SK-N-SH (cell line): ENCODE results near the gene SPI1. TPM values are rescaled to one million over a fixed set of nuclear protein-coding genes. Genes with fewer than 3 reads are reported as not detected.

ENCODE experiments used
- CTCF ChIA-PET: fragments of 300-600, 350-600 bp; formaldehyde crosslinking; extraction: SDS; loops from one replicate; lab custom pipeline; 2021; lab: Yijun Ruan, JAX
- POLR2A ChIA-PET: fragments of 350-600 bp; sonication (Branson Sonifier 250); formaldehyde crosslinking; extraction: SDS; loops from one replicate; lab custom pipeline; 2020; ENCODE audit warnings: antibody characterized with exemption, inconsistent platforms; lab: Yijun Ruan, JAX
- DNase-seq: peaks from one replicate; pipeline ENCODE4 v3.0.0; 2012
- H2AFZ ChIP-seq: fragments of 200-600 bp; sonication (generic); 2 replicates; pipeline ENCODE4 v1.8.1; 2016; ENCODE audit warnings: antibody characterized with exemption, mild to moderate bottlenecking, low read depth
- H3F3A ChIP-seq: fragments of 200-600 bp; sonication (generic); replicated peaks from 2 replicates; pipeline ENCODE3; 2016; ENCODE audit warnings: antibody characterized with exemption, mild to moderate bottlenecking; ENCODE audit not compliant: insufficient read depth
- H3K27ac ChIP-seq, 2 experiments: fragments of 200-500 bp in 1 of 2; fragments of 200-600 bp in 1 of 2; sonication (Bioruptor generic) in 1 of 2; sonication (generic), shearing (Covaris generic) in 1 of 2; 2 replicates each; pipeline versions ENCODE4 v1.5.1 to v1.6.1; 2014 to 2016; ENCODE audit warnings: low read depth in 2 of 2, inconsistent platforms in 1 of 2, low read length in 1 of 2, mild to moderate bottlenecking in 1 of 2, mixed read lengths in 1 of 2
- H3K27me3 ChIP-seq: fragments of 200-600 bp; sonication (generic), shearing (Covaris generic); 2 replicates; pipeline ENCODE4 v1.6.1; 2016; ENCODE audit warnings: mixed run types; ENCODE audit not compliant: insufficient read depth
- H3K36me3 ChIP-seq, 2 experiments: fragments of 200-500 bp in 1 of 2; fragments of 200-600 bp in 1 of 2; sonication (Bioruptor generic) in 1 of 2; sonication (generic) in 1 of 2; replicated peaks in 1 of 2; 2 replicates each; pipeline versions ENCODE3 to v1.5.1; 2014 to 2016; ENCODE audit warnings: low read length in 1 of 2, mild to moderate bottlenecking in 1 of 2; ENCODE audit not compliant: insufficient read depth in 2 of 2, control insufficient read depth in 1 of 2
- H3K4me1 ChIP-seq, 2 experiments: fragments of 200-500 bp in 1 of 2; fragments of 200-600 bp in 1 of 2; sonication (Bioruptor generic) in 1 of 2; sonication (generic), shearing (Covaris generic) in 1 of 2; 2 replicates each; pipeline versions ENCODE4 v1.5.1 to v1.6.1; 2014 to 2016; ENCODE audit warnings: low read depth in 1 of 2, low read length in 1 of 2, mixed run types in 1 of 2; ENCODE audit not compliant: insufficient read depth in 2 of 2, control insufficient read depth in 1 of 2
- H3K4me2 ChIP-seq: fragments of 200-600 bp; sonication (generic), shearing (Covaris generic); 2 replicates; pipeline ENCODE4 v1.6.1; 2017; ENCODE audit warnings: mixed run types
- H3K4me3 ChIP-seq, 2 experiments: fragments of 200-500 bp in 1 of 2; fragments of 200-600 bp in 1 of 2; sonication (Bioruptor generic) in 1 of 2; sonication (generic), shearing (Covaris generic) in 1 of 2; 2 replicates each; pipeline versions ENCODE4 v1.5.1 to v1.8.1; 2014 to 2016; ENCODE audit warnings: low read depth in 2 of 2, inconsistent platforms in 1 of 2, low read length in 1 of 2, mild to moderate bottlenecking in 1 of 2, mixed read lengths in 1 of 2, moderate library complexity in 1 of 2
- H3K79me2 ChIP-seq: fragments of 200-600 bp; sonication (generic); 2 replicates; pipeline ENCODE4 v1.8.1; 2017; ENCODE audit warnings: mild to moderate bottlenecking; ENCODE audit not compliant: insufficient read depth
- H3K9ac ChIP-seq: fragments of 200-600 bp; sonication (generic); 2 replicates; pipeline ENCODE4 v1.6.1; 2017; ENCODE audit warnings: mixed run types
- H3K9me2 ChIP-seq: fragments of 200-600 bp; sonication (generic); 2 replicates; pipeline ENCODE4 v1.6.1; 2017; ENCODE audit warnings: mixed run types
- H3K9me3 ChIP-seq: fragments of 200-600 bp; sonication (generic); 2 replicates; pipeline ENCODE4 v1.6.1; 2017; ENCODE audit warnings: mixed run types, mild to moderate bottlenecking, moderate library complexity
- H4K20me1 ChIP-seq: fragments of 200-600 bp; sonication (generic); 2 replicates; pipeline ENCODE4 v1.6.1; 2017; ENCODE audit warnings: mild to moderate bottlenecking, mixed run types; ENCODE audit not compliant: insufficient read depth
- CHD2 ChIP-seq: fragments of 150-350 bp; IDR thresholded peaks from 2 replicates; pipeline ENCODE4 v1.6.1; 2018; ENCODE audit warnings: low read length; ENCODE audit not compliant: partially characterized antibody
- ELF1 ChIP-seq: IDR thresholded peaks from 2 replicates; pipeline ENCODE4 v1.4.0; 2012
- EZH2phosphoT487 ChIP-seq: fragments of 200-600 bp; sonication (generic); IDR thresholded peaks from 2 replicates; pipeline ENCODE4 v1.6.1; 2017; ENCODE audit warnings: low read depth, mixed run types, mild to moderate bottlenecking, antibody characterized with exemption, moderate library complexity, borderline replicate concordance
- FOXJ3 ChIP-seq: sonication (generic); formaldehyde crosslinking; IDR thresholded peaks from 2 replicates; pipeline ENCODE4 v1.5.1; 2020; ENCODE audit warnings: mild to moderate bottlenecking, missing genetic modification reagents
- IRF3 ChIP-seq: fragments of 150-350 bp; IDR thresholded peaks from 2 replicates; pipeline ENCODE4 v1.6.1; 2016; ENCODE audit warnings: mild to moderate bottlenecking, low read depth, low read length
- PBX3 ChIP-seq: IDR thresholded peaks from 2 replicates; pipeline ENCODE4; 2012
- RCOR1 ChIP-seq: fragments of 150-350 bp; IDR thresholded peaks from 2 replicates; pipeline ENCODE4 v1.6.1; 2017; ENCODE audit warnings: antibody characterized with exemption, low read length
- REST ChIP-seq: IDR thresholded peaks from 2 replicates; pipeline ENCODE4 v1.6.1; 2012; ENCODE audit warnings: mild to moderate bottlenecking, low read depth, low read length, moderate library complexity
- RFX5 ChIP-seq: IDR thresholded peaks from 2 replicates; pipeline ENCODE4 v1.6.1; 2012; ENCODE audit warnings: mild to moderate bottlenecking, improper control_type of control experiment, low read length
- RXRA ChIP-seq: IDR thresholded peaks from 2 replicates; pipeline ENCODE4 v1.4.0; 2012; ENCODE audit warnings: low read depth, mild to moderate bottlenecking, borderline replicate concordance
- SIN3A ChIP-seq: IDR thresholded peaks from 2 replicates; pipeline ENCODE4 v1.6.1; 2012; ENCODE audit warnings: low read depth, mild to moderate bottlenecking, low read length, moderate library complexity, borderline replicate concordance
- TEAD4 ChIP-seq: IDR thresholded peaks from 2 replicates; pipeline ENCODE4 v1.4.0; 2012; ENCODE audit warnings: mild to moderate bottlenecking, borderline replicate concordance; ENCODE audit not compliant: insufficient read depth
- USF2 ChIP-seq: fragments of 150-350 bp; IDR thresholded peaks from 2 replicates; pipeline ENCODE4 v1.6.1; 2017; ENCODE audit warnings: antibody characterized with exemption, low read length, low read depth, borderline replicate concordance
- WGBS: methylation state at CpG from one replicate; pipeline ENCODE4 v1.1.6; 2017; ENCODE audit warnings: low lambda C conversion rate; 5-methylcytosine and 5-hydroxymethylcytosine counted together
- polyA plus RNA-seq, 3 experiments: library from polyadenylated mRNA; depleted of rRNA; stranded (reverse); fragments of >200 nt; gene quantifications; 2 replicates each; pipeline ENCODE4 v1.2.3, GENCODE V29; 2012

The SPI1 gene
- polyA plus RNA-seq, 1 of the 3 experiments (the other 2 are of a cell fraction), result not detected

GRCh38 chr11:47340980-47341775 is 37.2 kb downstream of the SPI1 start:
- no peak overlapping the region for H3K4me3 ChIP-seq
- CTCF ChIA-PET, result interaction anchor here (1.0 to 2.1 kb wide), 4 partner anchors 11 to 82 kb away, joined by 3 to 4 read pairs (median 4); no protein-coding TSS in a partner anchor
- 64% methylated on average over 10 of the region's 18 CpGs for WGBS

More at GRCh38 chr11:47340980-47341775, 37.2 kb downstream of the SPI1 start:
- H3K27me3 ChIP-seq, result no peaks in the 10 kb centered on the region
- H3F3A ChIP-seq, result no peaks in the 10 kb centered on the region
- no peak overlapping the region for H3K4me2 ChIP-seq
- no peaks in the 10 kb centered on the region for H3K4me1 ChIP-seq
- H3K9ac ChIP-seq, result no peak overlapping the region
- TF ChIP-seq EZH2phosphoT487, result no peak
- TF ChIP-seq PBX3, result no peak
- TF ChIP-seq SIN3A, result no peak
- no peak for TF ChIP-seq RFX5
- no peak for TF ChIP-seq IRF3
- no peak for TF ChIP-seq RCOR1
- TF ChIP-seq ELF1, result no peak
- no peak for TF ChIP-seq RXRA
- TF ChIP-seq REST, result no peak
- TF ChIP-seq TEAD4, result no peak
- TF ChIP-seq FOXJ3 (CRISPR knock-in tag), result no peak
- TF ChIP-seq USF2, result no peak
- TF ChIP-seq CHD2, result no peak
- TF ChIP-seq, all 33 proteins: peak for 0
- no peaks in the 10 kb centered on the region for H3K9me2 ChIP-seq
- no peaks in the 10 kb centered on the region for H3K79me2 ChIP-seq
- H3K36me3 ChIP-seq, result no peaks in the 10 kb centered on the region
- H3K27ac ChIP-seq, result no peak overlapping the region
- no peaks in the 10 kb centered on the region for H3K9me3 ChIP-seq
- POLR2A ChIA-PET, result no interaction called here
- no peak overlapping the region for H2AFZ ChIP-seq
- DNase-seq, result no peak
- H4K20me1 ChIP-seq, result no peaks in the 10 kb centered on the region
